GM12878 (cell line): ENCODE data around the gene MCUB.

Experiments used
- MYB ChIP-seq: fragments of 150-350 bp; IDR thresholded peaks from 2 replicates; pipeline ENCODE4 v1.6.1; 2014; ENCODE audit warnings: mild to moderate bottlenecking, low read depth, low read length, borderline replicate concordance
- POLR2A ChIP-seq: IDR thresholded peaks from 2 replicates; pipeline ENCODE4 v1.6.1; 2011; ENCODE audit warnings: low read depth, mild to moderate bottlenecking, low read length
- ZNF687 ChIP-seq: fragments of 450-650 bp; IDR thresholded peaks from 2 replicates; pipeline ENCODE4 v1.6.1; 2017; ENCODE audit warnings: mild to moderate bottlenecking, moderate library complexity
- TF ChIP-seq, protein P1 (sequence below): fragments of 450-650 bp; IDR thresholded peaks from 2 replicates; pipeline ENCODE4 v1.6.1; 2017; ENCODE audit warnings: antibody characterized with exemption, mild to moderate bottlenecking, moderate library complexity
- TF ChIP-seq, protein P2 (sequence below), 3 experiments: IDR thresholded peaks in 2 of 3; conservative IDR thresholded peaks in 1 of 3; 2 replicates each; pipeline ENCODE4 v1.5.1; 2011; ENCODE audit warnings: low read depth in 3 of 3, low read length in 3 of 3, mild to moderate bottlenecking in 3 of 3, control low read depth in 2 of 3, moderate library complexity in 2 of 3, inconsistent platforms in 1 of 3, mixed read lengths in 1 of 3; ENCODE audit not compliant: control insufficient read depth in 2 of 3, insufficient read depth in 1 of 3; ENCODE audit errors: extremely low read depth in 1 of 3

DNA sequence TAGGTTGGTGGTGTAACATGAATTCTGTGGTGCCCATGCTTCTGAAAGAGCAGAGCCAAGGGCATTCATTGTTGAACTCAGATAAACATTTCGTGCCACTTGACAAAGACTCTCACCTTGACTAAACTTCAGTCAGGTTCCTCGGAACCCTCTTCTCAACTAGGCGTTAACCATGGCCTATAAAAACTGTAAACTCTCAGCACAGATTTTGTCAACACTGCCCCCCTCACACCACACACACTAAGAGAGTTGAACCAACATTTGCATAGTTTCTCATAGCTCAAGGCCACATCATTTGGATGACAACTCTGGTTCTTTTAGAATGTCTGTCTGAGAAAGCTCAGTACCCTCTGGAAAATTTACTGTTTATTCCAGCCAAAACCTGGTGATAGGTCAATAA lies 115.1 kb downstream of the MCUB start:
- TF ChIP-seq ZNF687: no peak
- TF ChIP-seq POLR2A: no peak
- TF ChIP-seq, protein P1, sequence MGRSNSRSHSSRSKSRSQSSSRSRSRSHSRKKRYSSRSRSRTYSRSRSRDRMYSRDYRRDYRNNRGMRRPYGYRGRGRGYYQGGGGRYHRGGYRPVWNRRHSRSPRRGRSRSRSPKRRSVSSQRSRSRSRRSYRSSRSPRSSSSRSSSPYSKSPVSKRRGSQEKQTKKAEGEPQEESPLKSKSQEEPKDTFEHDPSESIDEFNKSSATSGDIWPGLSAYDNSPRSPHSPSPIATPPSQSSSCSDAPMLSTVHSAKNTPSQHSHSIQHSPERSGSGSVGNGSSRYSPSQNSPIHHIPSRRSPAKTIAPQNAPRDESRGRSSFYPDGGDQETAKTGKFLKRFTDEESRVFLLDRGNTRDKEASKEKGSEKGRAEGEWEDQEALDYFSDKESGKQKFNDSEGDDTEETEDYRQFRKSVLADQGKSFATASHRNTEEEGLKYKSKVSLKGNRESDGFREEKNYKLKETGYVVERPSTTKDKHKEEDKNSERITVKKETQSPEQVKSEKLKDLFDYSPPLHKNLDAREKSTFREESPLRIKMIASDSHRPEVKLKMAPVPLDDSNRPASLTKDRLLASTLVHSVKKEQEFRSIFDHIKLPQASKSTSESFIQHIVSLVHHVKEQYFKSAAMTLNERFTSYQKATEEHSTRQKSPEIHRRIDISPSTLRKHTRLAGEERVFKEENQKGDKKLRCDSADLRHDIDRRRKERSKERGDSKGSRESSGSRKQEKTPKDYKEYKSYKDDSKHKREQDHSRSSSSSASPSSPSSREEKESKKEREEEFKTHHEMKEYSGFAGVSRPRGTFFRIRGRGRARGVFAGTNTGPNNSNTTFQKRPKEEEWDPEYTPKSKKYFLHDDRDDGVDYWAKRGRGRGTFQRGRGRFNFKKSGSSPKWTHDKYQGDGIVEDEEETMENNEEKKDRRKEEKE: no peak
- TF ChIP-seq MYB: no peak
- TF ChIP-seq, protein P2, sequence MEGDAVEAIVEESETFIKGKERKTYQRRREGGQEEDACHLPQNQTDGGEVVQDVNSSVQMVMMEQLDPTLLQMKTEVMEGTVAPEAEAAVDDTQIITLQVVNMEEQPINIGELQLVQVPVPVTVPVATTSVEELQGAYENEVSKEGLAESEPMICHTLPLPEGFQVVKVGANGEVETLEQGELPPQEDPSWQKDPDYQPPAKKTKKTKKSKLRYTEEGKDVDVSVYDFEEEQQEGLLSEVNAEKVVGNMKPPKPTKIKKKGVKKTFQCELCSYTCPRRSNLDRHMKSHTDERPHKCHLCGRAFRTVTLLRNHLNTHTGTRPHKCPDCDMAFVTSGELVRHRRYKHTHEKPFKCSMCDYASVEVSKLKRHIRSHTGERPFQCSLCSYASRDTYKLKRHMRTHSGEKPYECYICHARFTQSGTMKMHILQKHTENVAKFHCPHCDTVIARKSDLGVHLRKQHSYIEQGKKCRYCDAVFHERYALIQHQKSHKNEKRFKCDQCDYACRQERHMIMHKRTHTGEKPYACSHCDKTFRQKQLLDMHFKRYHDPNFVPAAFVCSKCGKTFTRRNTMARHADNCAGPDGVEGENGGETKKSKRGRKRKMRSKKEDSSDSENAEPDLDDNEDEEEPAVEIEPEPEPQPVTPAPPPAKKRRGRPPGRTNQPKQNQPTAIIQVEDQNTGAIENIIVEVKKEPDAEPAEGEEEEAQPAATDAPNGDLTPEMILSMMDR (IDR thresholded peaks at IDR 0.05 in 2 of 3, conservative IDR thresholded peaks at IDR 0.05 in 1 of 3; ENCODE audit: control insufficient read depth in 2 of 3, extremely low read depth in 1 of 3, insufficient read depth in 1 of 3, low read depth in 3 of 3, low read length in 3 of 3): no peak
